NCI-H128 (cell line): ENCODE results near the gene SLC38A1.

ENCODE experiments used
- DNase-seq: peaks from one replicate; lab custom pipeline; 2025; ENCODE audit not compliant: unreplicated experiment; lab: John Stamatoyannopoulos, UW

The SLC38A1 gene

GRCh38 chr12:46234000-46234399, 34.8 kb downstream of the SLC38A1 start:
- no peak for DNase-seq

GRCh38 chr12:46233423-46233822, 35.4 kb downstream of the SLC38A1 start:
- no peak for DNase-seq

DNA sequence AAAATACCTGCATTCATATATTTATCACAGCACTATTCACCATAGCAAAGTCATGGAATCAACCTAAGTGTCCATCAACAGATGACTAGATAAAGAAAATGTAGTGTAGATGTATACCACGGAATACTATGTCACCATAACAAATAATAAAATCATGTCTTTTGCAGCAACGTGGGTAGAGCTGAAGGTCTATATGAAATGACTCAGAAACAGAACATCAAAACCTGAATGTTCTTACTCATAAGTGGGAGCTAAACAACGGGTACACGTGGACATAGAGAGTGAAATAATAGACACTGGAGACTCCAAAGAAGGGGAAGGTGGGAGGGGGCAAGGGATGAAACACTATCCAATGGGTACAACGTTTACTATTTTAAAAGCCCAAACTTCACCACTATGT, 37.9 kb downstream of the SLC38A1 start:
- no peak for DNase-seq

GRCh38 chr12:46230306-46230705, 38.5 kb downstream of the SLC38A1 start:
- no peak for DNase-seq

GRCh38 chr12:46227616-46228015, 41.2 kb downstream of the SLC38A1 start:
- DNase-seq: no peak

GRCh38 chr12:46224386-46224785, 44.5 kb downstream of the SLC38A1 start:
- no peak for DNase-seq

- DNase-seq: no peak
These were observed 45.8 kb downstream of the SLC38A1 start for GRCh38 chr12:46223047-46223446.

GRCh38 chr12:46222636-46223035, 46.2 kb downstream of the SLC38A1 start:
- no peak for DNase-seq

DNA sequence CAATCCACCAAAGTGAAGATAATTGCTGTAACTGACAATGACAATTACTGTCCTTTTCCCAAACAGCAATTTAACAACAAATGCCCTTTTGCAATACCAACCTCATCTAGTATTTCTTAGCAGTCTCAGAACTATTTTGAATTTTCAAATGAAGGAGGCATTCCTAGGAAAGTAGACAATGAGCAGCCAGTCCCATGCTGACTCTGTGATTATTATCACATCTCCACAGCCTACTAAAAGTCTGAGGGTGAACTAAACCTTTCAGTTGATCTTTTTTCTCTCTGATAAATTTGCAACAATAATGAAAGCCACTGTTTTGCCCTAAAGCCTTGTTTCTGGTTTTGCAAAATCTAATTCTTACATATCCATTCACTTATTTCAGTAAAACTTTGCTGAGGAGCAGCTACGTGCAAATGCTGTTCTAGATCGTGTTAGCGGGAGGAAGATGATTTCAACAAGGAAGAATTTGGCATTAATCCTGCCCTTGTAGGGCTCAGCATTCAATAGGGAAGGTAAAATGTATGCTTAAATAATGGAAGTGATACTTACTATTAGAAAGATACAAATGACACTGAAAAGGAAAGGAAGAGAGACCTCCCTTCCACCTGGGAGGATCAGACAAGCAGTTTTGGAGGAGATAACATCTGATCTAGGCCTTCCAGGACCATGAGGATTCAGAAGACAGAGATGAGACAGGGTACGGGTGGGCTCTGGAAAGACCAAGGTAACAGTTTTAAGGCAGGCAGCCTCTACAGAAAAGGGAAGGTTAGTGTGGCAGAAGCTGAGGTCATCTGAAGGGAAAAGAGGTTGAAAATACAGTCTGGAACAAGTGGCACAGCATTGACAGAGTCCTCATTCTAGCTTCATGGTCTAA, 47.4 kb downstream of the SLC38A1 start:
- no peak for DNase-seq

DNA sequence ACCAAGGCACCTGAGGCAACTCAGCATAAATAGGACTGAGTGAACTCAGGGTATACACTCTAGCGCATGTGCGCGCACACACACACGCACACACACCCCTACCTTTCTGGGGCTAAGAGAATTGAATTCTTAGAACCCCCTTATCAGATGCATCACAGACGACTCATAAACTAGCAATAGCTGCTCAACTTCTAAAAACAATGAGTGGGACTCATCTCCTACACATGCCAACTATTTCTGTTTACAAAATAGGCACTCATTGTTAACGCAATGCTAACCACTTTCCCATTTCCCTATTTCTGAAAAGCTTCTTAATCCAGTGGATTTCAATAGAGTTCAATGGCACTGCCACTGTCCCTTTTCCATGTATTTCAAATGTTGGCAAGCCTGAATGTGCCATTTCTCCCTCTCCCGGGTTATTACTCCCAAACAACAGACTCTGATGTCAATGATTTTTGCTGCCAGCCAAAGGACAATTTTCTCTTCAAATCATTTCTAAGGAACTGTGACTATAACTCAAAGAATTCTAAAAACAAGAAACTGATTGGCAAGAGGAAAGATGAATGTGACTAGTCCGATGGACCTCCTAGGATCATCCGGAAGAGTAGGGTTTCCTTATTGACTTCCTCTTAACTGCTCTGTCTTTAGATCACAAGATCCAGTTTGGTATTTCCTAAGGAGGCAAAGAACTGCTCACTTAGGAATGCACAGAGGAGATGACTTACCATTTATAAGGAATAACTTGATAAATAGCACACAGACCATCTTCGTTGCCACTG, 48.8 kb downstream of the SLC38A1 start:
- no peak for DNase-seq

DNA sequence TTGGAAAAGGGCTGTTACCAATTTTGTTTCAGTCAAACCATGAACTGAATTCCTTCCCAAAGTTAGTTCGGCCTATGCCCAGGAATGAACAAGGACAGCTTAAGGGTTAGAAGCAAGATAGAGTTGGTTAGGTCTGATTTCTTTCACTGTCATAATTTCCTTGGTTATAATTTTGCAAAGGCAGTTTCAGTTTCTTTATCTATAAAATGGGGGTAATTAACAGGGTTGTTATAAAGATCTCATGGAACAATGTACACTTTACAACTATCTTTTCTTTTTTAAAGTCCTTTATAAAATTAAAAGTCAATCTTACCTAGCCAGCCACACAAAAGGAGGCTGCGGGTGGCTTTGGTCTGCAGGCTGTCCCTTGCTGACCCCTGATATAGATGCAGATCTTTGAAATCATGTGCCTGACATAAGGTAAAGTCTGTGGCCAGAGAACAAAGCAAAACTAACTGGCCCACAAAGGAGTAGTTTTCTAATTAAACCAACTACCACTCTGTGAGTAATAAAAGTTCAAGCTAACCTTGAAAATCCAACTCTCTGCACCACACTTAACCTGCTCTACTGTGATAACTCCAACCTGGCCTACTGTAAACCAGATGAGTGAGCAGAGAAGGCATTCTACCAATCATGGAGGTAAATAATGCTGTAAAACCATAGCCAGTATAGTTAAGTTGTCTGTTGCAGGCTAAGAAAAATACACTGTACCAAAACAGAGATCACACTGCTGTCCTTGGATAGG, 49.5 kb downstream of the SLC38A1 start:
- DNase-seq: no peak

DNA sequence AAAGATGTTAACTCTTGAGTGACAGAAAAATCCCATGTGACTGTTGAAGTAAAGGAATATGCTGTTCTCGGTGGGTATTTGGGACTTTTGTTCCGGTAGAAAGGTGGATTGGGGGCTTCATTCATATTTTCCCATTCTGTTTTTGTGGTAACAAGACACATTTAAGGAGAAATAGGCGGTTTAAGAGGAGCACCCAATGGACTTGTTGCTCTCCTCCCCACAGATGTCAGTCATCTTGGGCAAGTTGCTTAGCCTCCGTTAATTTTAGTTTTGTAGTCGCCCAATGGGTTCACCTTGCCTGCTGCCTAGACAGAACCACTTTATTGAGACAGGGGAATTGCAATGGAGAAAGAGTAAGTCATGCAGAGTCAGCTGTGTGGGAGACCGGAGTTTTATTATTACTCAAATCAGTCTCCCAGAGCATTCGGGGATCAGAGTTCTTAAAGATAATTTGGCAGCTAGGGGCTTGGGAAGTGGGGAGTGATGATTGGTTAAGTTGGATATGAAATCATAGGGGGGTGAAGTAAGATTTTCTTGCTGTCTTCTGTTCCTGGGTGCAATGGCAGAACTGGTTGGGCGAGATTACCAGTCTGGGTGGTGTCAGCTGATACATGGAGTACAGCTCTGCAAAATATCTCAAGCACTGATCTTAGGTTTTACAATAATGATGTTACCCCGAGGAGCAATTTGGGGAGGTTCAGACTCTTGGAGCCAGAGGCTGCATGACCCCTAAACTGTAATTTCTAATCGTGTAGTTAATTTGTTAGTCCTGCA, 50.3 kb downstream of the SLC38A1 start:
- DNase-seq: no peak

- no peak for DNase-seq
These were observed 51.1 kb downstream of the SLC38A1 start for GRCh38 chr12:46217541-46218321.

- DNase-seq: no peak
These were observed 54.0 kb downstream of the SLC38A1 start for GRCh38 chr12:46214668-46215436.

GRCh38 chr12:46212108-46212982, 56.5 kb downstream of the SLC38A1 start:
- DNase-seq: no peak

- DNase-seq: no peak
These were observed 57.9 kb downstream of the SLC38A1 start for GRCh38 chr12:46210873-46211439.

DNA sequence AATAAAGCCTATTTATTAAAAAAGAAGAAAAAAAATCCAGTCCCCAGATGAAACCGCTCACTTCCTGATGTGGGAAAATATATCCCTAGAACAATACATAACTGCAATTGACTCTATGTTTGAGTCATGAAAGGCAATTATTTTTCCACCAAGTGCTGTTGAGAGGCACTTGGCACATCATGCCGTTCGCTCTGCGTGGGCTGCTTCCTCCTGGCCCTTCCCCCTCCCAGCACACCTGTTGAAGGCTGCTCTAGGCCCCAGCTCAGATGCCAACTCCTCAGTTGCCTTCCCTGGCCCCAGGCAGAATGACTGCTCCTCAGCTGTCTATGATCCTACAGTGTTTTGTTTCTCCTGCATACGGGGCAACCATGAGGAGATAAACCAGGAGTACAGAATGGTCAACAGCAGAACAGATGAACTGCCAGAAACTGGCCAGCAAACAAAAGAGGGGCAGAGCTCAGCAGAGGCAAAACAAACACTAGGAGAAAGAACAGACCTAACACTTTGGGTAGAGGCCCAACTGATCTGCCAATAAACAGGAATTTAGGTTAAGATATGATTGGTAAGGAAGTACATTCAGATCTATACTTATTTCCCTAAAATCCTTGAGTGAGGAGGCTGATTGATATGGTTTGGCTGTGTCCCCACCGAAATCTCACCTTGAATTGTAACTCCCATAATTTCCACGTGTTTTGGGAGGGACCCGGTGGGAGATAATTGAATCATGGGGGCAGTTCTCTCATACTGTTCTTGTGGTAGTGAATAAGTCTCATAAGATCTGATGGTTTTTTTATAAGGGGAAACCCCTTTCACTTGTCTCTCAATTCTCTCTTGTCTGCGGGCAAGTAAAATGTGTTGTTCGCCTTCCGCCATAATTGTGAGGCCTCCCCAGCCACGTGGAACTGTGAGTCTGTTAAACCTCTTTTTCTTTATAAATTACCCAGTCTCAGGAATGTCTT, 58.6 kb downstream of the SLC38A1 start:
- DNase-seq: peak; percentile 89
